Pancreas (tissue), 10 donors: Measurements from ENCODE around the gene INSC. TPM values are rescaled to one million over a fixed set of nuclear protein-coding genes. Genes with fewer than 3 reads are reported as not detected.

Experiments used
- ATAC-seq, 4 donors: fragments of 200-7000 bp; cut with Tn5 transposase; one replicate each; pipeline versions ENCODE4 v1.8.0 to v1.9.1; 2020; ENCODE audit warnings: mild to moderate bottlenecking in 4 of 4, moderate library complexity in 4 of 4
- DNase-seq, 6 donors: peaks; one replicate each; pipeline ENCODE4 v3.0.0-alpha.2; 2020
- FAIRE-seq: peaks from 2 replicates; lab custom pipeline; 2012; peaks lifted over from hg19 to GRCh38; lab: Jason Lieb, UNC
- H3K27ac ChIP-seq, 4 donors: fragments of 200-600 bp; sonication (generic); 1 replicate in 3 of 4; 2 replicates in 1 of 4; pipeline versions ENCODE4 v1.5.0 to v1.8.0; 2020
- H3K27me3 ChIP-seq, 4 donors: fragments of 200-600 bp; one replicate each; pipeline ENCODE4 v1.8.0; 2021
- H3K36me3 ChIP-seq, 3 donors: fragments of 200-600 bp; sonication (generic) in 1 of 3; one replicate each; pipeline versions ENCODE4 v1.5.0 to v1.8.0; 2020 to 2021
- H3K4me1 ChIP-seq, 3 donors: fragments of 200-600 bp; one replicate each; pipeline ENCODE4 v1.8.0; 2021
- H3K4me3 ChIP-seq, 4 donors: fragments of 200-600 bp; sonication (generic) in 2 of 4; one replicate each; pipeline versions ENCODE4 v1.5.0 to v1.8.0; 2020 to 2021
- H3K9me3 ChIP-seq, 4 donors: fragments of 200-600 bp; one replicate each; pipeline ENCODE4 v1.8.0; 2021
- CTCF ChIP-seq, 4 donors: fragments of 200-600 bp; sonication (generic) in 3 of 4; IDR thresholded peaks; one replicate each; pipeline versions ENCODE4 v1.5.0 to v1.8.0; 2021; ENCODE audit warnings: antibody characterized with exemption in 4 of 4
- WGBS, 2 donors: extraction: QIAGEN DNeasy Blood & Tissue Kit; methylation state at CpG; one replicate each; pipeline ENCODE4 v1.1.7; 2013; 5-methylcytosine and 5-hydroxymethylcytosine counted together
- intact Hi-C, 3 donors: fragments of 100-400 bp; cut with DNase I; formaldehyde crosslinking; loops; one replicate each; pipeline versions ENCODE4 v1.11.1 to v1.14.2; 2022
- polyA plus RNA-seq, 2 donors: library from polyadenylated mRNA; stranded (reverse); fragments of 200-250 nt; gene quantifications; one replicate each; pipeline ENCODE4 v1.2.3, GENCODE V29; 2013
- total RNA-seq, 6 donors: library from RNA; stranded (reverse); fragmentation: NEBNext Ultra II Directional in 4 of 6; extraction: Animal tissue kit (Norgen Biotek cat#: 25700) in 4 of 6; gene quantifications; one replicate each; pipeline versions ENCODE4 v1.2.1 to v1.2.4, GENCODE V29; 2021 to 2023
- donor health status: healthy with polysubstance abuse.
- donor health status: DM: no; HTN: no; CAD: no; lungs with moderate emphysema.
- donor health status: DM: no; HTN: no; CAD: no.
- donor health status: control.
- donor health status: control.
- donor health status: Bipolar disorder and iron deficiency.
- donor health status: DM: yes; HTN: yes; CAD: no.
- donor health status: DM: no; HTN: no; CAD: no.
- donor health status: DM: no; HTN: no; CAD: no.
- donor health status: DM: yes; HTN: yes; CAD: no.

The INSC gene
- total and polyA plus RNA-seq, 8 donors, result 0.50 to 1.6 (median 0.57) TPM

- WGBS, 2 donors, result 66 to 76% methylated on average over 1 of the region's 1 CpG
These were observed 70.3 kb downstream of the INSC start for GRCh38 chr11:15185021-15185420.

GRCh38 chr11:15186146-15186545 is 71.4 kb downstream of the INSC start:
- Histone ChIP-seq H3K36me3 (no peaks in the 10 kb centered on the region), H3K27me3 (peaks cover 0 to 5% (median 0%) of the 10 kb centered on the region in 4 donors), H3K4me3 (no peak overlapping the region), H3K4me1 (no peaks in the 10 kb centered on the region), H3K9me3 (no peaks in the 10 kb centered on the region), H3K27ac (no peak overlapping the region)
- ATAC-seq (no peak), DNase-seq (no peak), FAIRE-seq (no peak)
- TF ChIP-seq CTCF (IDR thresholded peaks at IDR 0.05), result no peak
- WGBS, 2 donors, result 78 to 79% methylated on average over 4 of the region's 4 CpGs
- intact Hi-C loops, result no loop called here

More at GRCh38 chr11:15185021-15185420, 70.3 kb downstream of the INSC start:
- no peak for TF ChIP-seq CTCF (IDR thresholded peaks at IDR 0.05)
- no peaks in the 10 kb centered on the region for H3K9me3 ChIP-seq
- no peak overlapping the region for H3K4me3 ChIP-seq
- no peak overlapping the region for H3K27ac ChIP-seq
- ATAC-seq (no peak), DNase-seq (no peak), FAIRE-seq (no peak)
- H3K4me1 ChIP-seq, result no peaks in the 10 kb centered on the region
- H3K27me3 ChIP-seq, result peaks cover 0 to 5% (median 0%) of the 10 kb centered on the region in 4 donors
- intact Hi-C loops, result no loop called here
- no peaks in the 10 kb centered on the region for H3K36me3 ChIP-seq

- Histone ChIP-seq H3K4me3 (no peak overlapping the region), H3K27me3 (no peaks in the 10 kb centered on the region), H3K4me1 (peaks cover 1 to 4% (median 3%) of the 10 kb centered on the region in 3 donors), H3K27ac (no peak overlapping the region), H3K9me3 (no peaks in the 10 kb centered on the region), H3K36me3 (no peaks in the 10 kb centered on the region)
- WGBS, 2 donors, result 92 to 93% methylated on average over 1 of the region's 1 CpG
- no peak for DNase-seq
- TF ChIP-seq CTCF (IDR thresholded peaks at IDR 0.05), result no peak
- FAIRE-seq, result no peak
- intact Hi-C loops, result no loop called here
- no peak for ATAC-seq
These were observed 74.5 kb downstream of the INSC start for GRCh38 chr11:15189189-15189588.

GRCh38 chr11:15189641-15190365 is 75.1 kb downstream of the INSC start:
- H3K4me1 ChIP-seq, result peaks cover 7 to 9% (median 7%) of the 10 kb centered on the region in 3 donors
- intact Hi-C loops, result no loop called here
- DNase-seq (no peak), FAIRE-seq (no peak), ATAC-seq (no peak)
- H3K27me3 ChIP-seq, result no peaks in the 10 kb centered on the region
- 64 to 80% methylated on average over 3 of the region's 3 CpGs for WGBS, 2 donors
- no peak overlapping the region for H3K4me3 ChIP-seq
- H3K9me3 ChIP-seq, result no peaks in the 10 kb centered on the region
- TF ChIP-seq CTCF (IDR thresholded peaks at IDR 0.05), result no peak
- H3K36me3 ChIP-seq, result no peaks in the 10 kb centered on the region
- H3K27ac ChIP-seq, result no peak overlapping the region

GRCh38 chr11:15190611-15191010 is 75.9 kb downstream of the INSC start:
- no peak overlapping the region for H3K4me3 ChIP-seq
- DNase-seq (no peak), FAIRE-seq (no peak), ATAC-seq (no peak)
- H3K36me3 ChIP-seq, result no peaks in the 10 kb centered on the region
- TF ChIP-seq CTCF (IDR thresholded peaks at IDR 0.05), result no peak
- H3K27ac ChIP-seq, result no peak overlapping the region
- H3K9me3 ChIP-seq, result no peaks in the 10 kb centered on the region
- intact Hi-C loops, result no loop called here
- H3K27me3 ChIP-seq, result no peaks in the 10 kb centered on the region
- 85 to 96% methylated on average over 2 to 3 of the region's 3 CpGs for WGBS, 2 donors
- H3K4me1 ChIP-seq, result peaks cover 10 to 17% (median 14%) of the 10 kb centered on the region in 3 donors
